HG03097 (cell line): ENCODE data around the gene AFAP1L2.

Experiments
- ATAC-seq: cut with Tn5 transposase; IDR thresholded peaks from one replicate; pipeline ENCODE4 v1.9.1; 2021; ENCODE audit not compliant: unreplicated experiment, low FRiP score

AFAP1L2 gene

GRCh38 chr10:114319406-114320248 is 84.7 kb downstream of the AFAP1L2 start:
- ATAC-seq: no peak

GRCh38 chr10:114316744-114317143 is 87.6 kb downstream of the AFAP1L2 start:
- ATAC-seq: no peak

- no peak for ATAC-seq
Measured at GRCh38 chr10:114315566-114316420, 88.5 kb downstream of the AFAP1L2 start.

- no peak for ATAC-seq
Measured at GRCh38 chr10:114313866-114314265, 90.4 kb downstream of the AFAP1L2 start.

- ATAC-seq: no peak
Measured at GRCh38 chr10:114313139-114313538, 91.2 kb downstream of the AFAP1L2 start.

GRCh38 chr10:114311496-114312209 is 92.6 kb downstream of the AFAP1L2 start:
- no peak for ATAC-seq

GRCh38 chr10:114311023-114311422 is 93.3 kb downstream of the AFAP1L2 start:
- no peak for ATAC-seq

GRCh38 chr10:114310346-114310745 is 94.0 kb downstream of the AFAP1L2 start:
- ATAC-seq: no peak

GRCh38 chr10:114309364-114309651 is 95.0 kb downstream of the AFAP1L2 start:
- ATAC-seq: no peak

GRCh38 chr10:114308531-114309363 is 95.6 kb downstream of the AFAP1L2 start:
- ATAC-seq: no peak

GRCh38 chr10:114307731-114308130 is 96.6 kb downstream of the AFAP1L2 start:
- no peak for ATAC-seq

GRCh38 chr10:114306116-114306973 is 98.0 kb downstream of the AFAP1L2 start:
- ATAC-seq: no peak

GRCh38 chr10:114305521-114305925 is 98.8 kb downstream of the AFAP1L2 start:
- ATAC-seq: no peak

GRCh38 chr10:114304571-114305421 is 99.5 kb downstream of the AFAP1L2 start:
- peak; percentile 44 for ATAC-seq

GRCh38 chr10:114304017-114304570 is 100.2 kb downstream of the AFAP1L2 start:
- peak; percentile 74 for ATAC-seq

- no peak for ATAC-seq
Measured at GRCh38 chr10:114303556-114303955, 100.7 kb downstream of the AFAP1L2 start.

GRCh38 chr10:114301951-114302710 is 102.2 kb downstream of the AFAP1L2 start:
- ATAC-seq: no peak
